Heart right ventricle (tissue), 16 donors: ENCODE results near the gene MXI1. TPM values are rescaled to one million over a fixed set of nuclear protein-coding genes. Genes with fewer than 3 reads are reported as not detected.

Experiments used
- ATAC-seq, 8 donors: fragments of 200-7000 bp; cut with Tn5 transposase; one replicate each; pipeline ENCODE4 v1.9.1; 2020; ENCODE audit warnings: mild to moderate bottlenecking in 8 of 8, moderate library complexity in 8 of 8, moderate number of reproducible peaks in 1 of 8
- DNase-seq, 2 donors: peaks; one replicate each; pipeline ENCODE4 v3.0.0-alpha.2; 2020
- H3K27ac ChIP-seq, 10 donors: fragments of 200-600 bp; sonication (generic) in 2 of 10; one replicate each; pipeline versions ENCODE4 v1.5.0 to v1.8.0; 2020 to 2022; ENCODE audit warnings: mild to moderate bottlenecking in 3 of 10
- H3K27me3 ChIP-seq, 7 donors: fragments of 200-600 bp; one replicate each; pipeline ENCODE4 v1.8.0; 2021 to 2022; ENCODE audit warnings: mild to moderate bottlenecking in 2 of 7
- H3K36me3 ChIP-seq, 9 donors: fragments of 200-600 bp; sonication (generic) in 1 of 9; one replicate each; pipeline versions ENCODE4 v1.5.0 to v1.8.0; 2020 to 2022; ENCODE audit warnings: mild to moderate bottlenecking in 2 of 9
- H3K4me1 ChIP-seq, 9 donors: fragments of 200-600 bp; sonication (generic) in 1 of 9; one replicate each; pipeline versions ENCODE4 v1.5.0 to v1.8.0; 2020 to 2022; ENCODE audit warnings: mild to moderate bottlenecking in 4 of 9
- H3K4me3 ChIP-seq, 10 donors: fragments of 200-600 bp; sonication (generic) in 2 of 10; one replicate each; pipeline versions ENCODE4 v1.5.0 to v1.8.0; 2020 to 2022; ENCODE audit warnings: mild to moderate bottlenecking in 7 of 10, moderate library complexity in 2 of 10
- H3K9me3 ChIP-seq, 11 donors: fragments of 200-600 bp in 10 of 11; sonication (generic) in 2 of 11; one replicate each; pipeline versions ENCODE4 v1.5.0 to v1.8.0; 2013 to 2022; ENCODE audit warnings: mild to moderate bottlenecking in 2 of 11, control low read depth in 1 of 11, moderate library complexity in 1 of 11
- WGBS, 2 donors: extraction: QIAGEN DNeasy Blood & Tissue Kit; methylation state at CpG; one replicate each; pipeline ENCODE4 v1.1.7; 2013; ENCODE audit warnings: inconsistent platforms in 1 of 2; 5-methylcytosine and 5-hydroxymethylcytosine counted together
- intact Hi-C, 10 donors: fragments of 100-400 bp; cut with DNase I; formaldehyde crosslinking; loops; one replicate each; pipeline versions ENCODE4 v1.11.1 to v1.14.2; 2022
- polyA plus RNA-seq, 2 donors: library from polyadenylated mRNA; stranded (reverse); fragments of 200-250 nt; gene quantifications; one replicate each; pipeline ENCODE4 v1.2.3, GENCODE V29; 2013
- total RNA-seq, 10 donors: library from RNA; stranded (reverse); fragmentation: NEBNext Ultra II Directional in 3 of 10; extraction: Animal tissue kit (Norgen Biotek cat#: 25700) in 3 of 10; gene quantifications; one replicate each; pipeline versions ENCODE4 v1.2.1 to v1.2.4, GENCODE V29; 2021 to 2023
- TF ChIP-seq, protein P1 (sequence below), 9 donors: fragments of 200-600 bp; sonication (generic) in 2 of 9; IDR thresholded peaks; one replicate each; pipeline versions ENCODE4 v1.5.0 to v1.8.0; 2021 to 2022; ENCODE audit warnings: antibody characterized with exemption in 9 of 9, mild to moderate bottlenecking in 5 of 9, moderate library complexity in 1 of 9
- donor health status: Arrhythmogenic right ventricular cardiomyopathy.
- donor health status: ischemic (EF 13 %, LVEDD 7.1; RV severe dilation, severe dysfunction).
- donor health status: healthy with polysubstance abuse.
- donor health status: DM: no; HTN: yes; CAD: no.
- donor health status: DM: no; HTN: no; CAD: no.
- donor health status: ischemic (EF 25% LVEDD 6.9; RV normal size, moderate dysfunction).
- donor health status: ischemic (EF 25% LVEDD 5.7; RV mildly dilated, moderate dysfunction).
- donor health status: healthy.
- donor health status: DM: yes; HTN: yes; CAD: no.
- donor health status: Ischemic cardiomyopathy.
- donor health status: ischemic (EF 35%, LVEDD 5.7; RV mildly dilated, moderate dysfunction).
- donor health status: nonischemic (EF 11% LVEDD 7.7; RV severe dilation, severe dysfunction).
- donor health status: DM: yes; HTN: yes; CAD: no.
- donor health status: PGD.
- donor health status: ischemic (EF 29% LVEDD 5.4; RV normal size, mild dysfunction).
- donor health status: nonischemic (EF 23%, LVEDD 6.1; RV moderate dilation, normal function).

Gene MXI1
- total and polyA plus RNA-seq, 12 donors = 27.3 to 100 (median 61.3) TPM

DNA sequence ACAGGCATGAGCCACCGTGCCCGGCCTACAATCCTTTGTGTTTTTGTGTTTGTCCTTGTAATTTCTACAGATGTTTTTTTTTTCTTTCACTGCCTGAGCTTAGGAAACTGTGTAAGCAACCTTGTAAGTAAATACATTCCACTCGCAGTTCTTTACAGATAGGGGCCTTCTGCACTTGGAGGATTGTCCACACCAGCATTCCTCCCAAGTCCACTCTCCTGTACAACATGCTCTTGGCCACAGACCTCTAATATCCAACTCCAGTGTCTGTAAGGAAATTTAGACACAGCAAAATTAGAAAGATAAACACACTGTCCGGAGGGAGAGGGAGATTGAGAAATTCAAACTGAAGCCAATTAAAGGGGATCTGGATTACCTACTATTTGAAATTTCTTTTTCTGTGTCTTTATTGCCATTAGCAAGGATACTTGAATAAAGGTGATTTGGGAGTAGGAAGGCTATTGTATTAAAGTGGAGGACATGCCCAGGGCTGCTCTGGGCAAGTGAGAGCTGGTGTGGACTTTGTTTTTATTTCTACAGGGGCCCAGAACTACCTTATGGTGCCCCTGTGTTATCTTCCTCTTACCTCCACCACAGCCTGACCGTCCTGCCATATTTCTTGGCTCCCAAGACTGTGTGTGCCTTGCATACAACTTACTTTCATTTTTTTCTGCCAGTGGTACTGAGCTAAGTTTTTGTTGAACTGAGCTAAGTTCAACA lies 9.7 kb downstream of the MXI1 start:
- intact Hi-C loops = loop anchor here in 2 of 10 donors (10.0 kb wide), 2 partner anchors 58 to 332 kb away; no protein-coding TSS in a partner anchor
- WGBS, 2 donors = 51 to 54% methylated on average over 5 of the region's 5 CpGs
- ATAC-seq = peak in 1 of 8 donors; percentile 15
- TF ChIP-seq, protein P1, sequence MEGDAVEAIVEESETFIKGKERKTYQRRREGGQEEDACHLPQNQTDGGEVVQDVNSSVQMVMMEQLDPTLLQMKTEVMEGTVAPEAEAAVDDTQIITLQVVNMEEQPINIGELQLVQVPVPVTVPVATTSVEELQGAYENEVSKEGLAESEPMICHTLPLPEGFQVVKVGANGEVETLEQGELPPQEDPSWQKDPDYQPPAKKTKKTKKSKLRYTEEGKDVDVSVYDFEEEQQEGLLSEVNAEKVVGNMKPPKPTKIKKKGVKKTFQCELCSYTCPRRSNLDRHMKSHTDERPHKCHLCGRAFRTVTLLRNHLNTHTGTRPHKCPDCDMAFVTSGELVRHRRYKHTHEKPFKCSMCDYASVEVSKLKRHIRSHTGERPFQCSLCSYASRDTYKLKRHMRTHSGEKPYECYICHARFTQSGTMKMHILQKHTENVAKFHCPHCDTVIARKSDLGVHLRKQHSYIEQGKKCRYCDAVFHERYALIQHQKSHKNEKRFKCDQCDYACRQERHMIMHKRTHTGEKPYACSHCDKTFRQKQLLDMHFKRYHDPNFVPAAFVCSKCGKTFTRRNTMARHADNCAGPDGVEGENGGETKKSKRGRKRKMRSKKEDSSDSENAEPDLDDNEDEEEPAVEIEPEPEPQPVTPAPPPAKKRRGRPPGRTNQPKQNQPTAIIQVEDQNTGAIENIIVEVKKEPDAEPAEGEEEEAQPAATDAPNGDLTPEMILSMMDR (IDR thresholded peaks at IDR 0.05) = no peak
- Histone ChIP-seq H3K4me3 (no peak overlapping the region), H3K36me3 (no peaks in the 10 kb centered on the region), H3K4me1 (peaks cover 16 to 98% (median 77%) of the 10 kb centered on the region in 9 donors), H3K27ac (peak overlapping the region in 4 of 10 donors; percentile 9 to 51 (median 15)), H3K27me3 (no peaks in the 10 kb centered on the region), H3K9me3 (no peaks in the 10 kb centered on the region)
- DNase-seq = no peak

DNA sequence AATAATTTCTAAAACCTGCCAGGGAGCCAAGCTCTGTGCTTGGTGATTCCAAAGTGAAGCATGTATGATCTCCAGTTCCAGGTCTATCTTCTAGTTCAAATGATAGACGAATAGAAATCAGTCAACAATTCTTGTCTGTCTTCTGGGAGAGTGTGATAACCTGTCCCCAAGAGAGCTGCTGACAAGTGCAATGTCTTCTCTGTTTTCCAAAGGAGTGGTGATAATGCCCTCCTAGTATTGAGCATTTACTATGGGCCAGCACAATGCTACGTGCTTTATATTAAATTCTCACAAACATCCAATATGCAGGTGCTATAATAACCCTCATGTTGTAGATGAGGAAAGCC lies 10.2 kb downstream of the MXI1 start:
- Histone ChIP-seq H3K36me3 (no peaks in the 10 kb centered on the region), H3K4me3 (no peak overlapping the region), H3K27ac (peak overlapping the region in 4 of 10 donors; percentile 9 to 51 (median 15)), H3K9me3 (no peaks in the 10 kb centered on the region), H3K27me3 (no peaks in the 10 kb centered on the region), H3K4me1 (peaks cover 15 to 98% (median 77%) of the 10 kb centered on the region in 9 donors)
- ATAC-seq (no peak), DNase-seq (no peak)
- TF ChIP-seq, protein P1 (IDR thresholded peaks at IDR 0.05) = no peak
- intact Hi-C loops = loop anchor here in 2 of 10 donors (10.0 kb wide), 2 partner anchors 57 to 333 kb away; no protein-coding TSS in a partner anchor
- WGBS, 2 donors = 71 to 74% methylated on average over 2 of the region's 2 CpGs

DNA sequence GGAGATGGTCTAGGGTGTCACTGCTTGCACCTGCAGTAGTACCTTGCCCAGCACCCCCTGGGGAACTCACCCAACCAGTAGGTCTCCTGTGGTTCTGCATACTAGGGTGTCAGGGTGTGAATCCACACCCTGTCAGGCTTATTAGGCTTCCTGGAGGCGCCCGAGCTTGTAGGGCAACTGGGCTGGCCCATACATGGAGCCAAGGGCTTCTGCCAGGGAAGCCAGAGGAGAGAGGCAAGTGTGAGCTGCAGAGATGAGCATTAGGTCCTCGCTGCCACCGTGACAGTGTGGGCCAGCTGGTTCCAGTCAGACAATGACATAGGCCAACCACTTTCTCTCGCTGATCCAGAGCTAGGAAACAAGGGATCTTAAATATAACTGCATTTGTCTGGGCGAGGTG lies 11.2 kb downstream of the MXI1 start:
- H3K36me3 ChIP-seq = no peaks in the 10 kb centered on the region
- no peaks in the 10 kb centered on the region for H3K27me3 ChIP-seq
- intact Hi-C loops = loop anchor here in 2 of 10 donors (10.0 kb wide), 2 partner anchors 56 to 334 kb away; no protein-coding TSS in a partner anchor
- H3K4me1 ChIP-seq = peaks cover 15 to 94% (median 78%) of the 10 kb centered on the region in 9 donors
- 72 to 76% methylated on average over 6 of the region's 6 CpGs for WGBS, 2 donors
- no peak overlapping the region for H3K4me3 ChIP-seq
- TF ChIP-seq, protein P1 (IDR thresholded peaks at IDR 0.05) = no peak
- DNase-seq = no peak
- ATAC-seq = no peak
- peak overlapping the region in 2 of 10 donors; percentile 24 to 42 for H3K27ac ChIP-seq
- no peaks in the 10 kb centered on the region for H3K9me3 ChIP-seq

DNA sequence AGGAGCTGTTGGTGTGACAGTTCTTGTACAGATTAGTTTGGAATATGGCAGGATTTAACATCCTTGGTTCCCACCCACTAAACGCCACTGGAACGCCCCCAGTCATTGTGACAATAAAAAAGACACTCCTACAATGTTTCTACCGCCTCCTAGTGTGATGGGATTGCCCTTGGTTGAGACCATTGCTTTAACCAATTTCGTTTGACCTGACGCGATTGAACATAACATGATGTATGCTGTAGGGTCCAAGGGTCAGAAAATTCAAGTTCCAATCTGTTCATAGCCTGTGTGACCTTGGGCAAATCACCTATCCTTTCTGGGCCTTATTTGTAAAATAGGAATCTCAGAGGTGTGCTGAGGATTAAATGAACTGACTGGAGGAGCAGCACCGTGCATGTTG lies 12.5 kb downstream of the MXI1 start:
- peaks cover 15 to 87% (median 66%) of the 10 kb centered on the region in 9 donors for H3K4me1 ChIP-seq
- no peaks in the 10 kb centered on the region for H3K36me3 ChIP-seq
- TF ChIP-seq, protein P1 (IDR thresholded peaks at IDR 0.05) = no peak
- WGBS, 2 donors = 81 to 88% methylated on average over 7 of the region's 7 CpGs
- H3K27ac ChIP-seq = peak overlapping the region in 9 of 10 donors; percentile 35 to 91 (median 83)
- ATAC-seq = no peak
- H3K27me3 ChIP-seq = no peaks in the 10 kb centered on the region
- no peak overlapping the region for H3K4me3 ChIP-seq
- intact Hi-C loops = loop anchor here in 6 of 10 donors (5.0 to 10.0 kb wide), 5 partner anchors 55 to 335 kb away; partner anchors contain the start of gene ADD3 (in 2 of the 6)
- H3K9me3 ChIP-seq = no peaks in the 10 kb centered on the region
- DNase-seq = no peak
